Measurements from ENCODE around the gene IFI27.
"Not testable (repeated sequence)": the region's sequence is repeated elsewhere in the genome, so short reads cannot be mapped to it uniquely, and the experiment has no call there.

IFI27 gene

DNA sequence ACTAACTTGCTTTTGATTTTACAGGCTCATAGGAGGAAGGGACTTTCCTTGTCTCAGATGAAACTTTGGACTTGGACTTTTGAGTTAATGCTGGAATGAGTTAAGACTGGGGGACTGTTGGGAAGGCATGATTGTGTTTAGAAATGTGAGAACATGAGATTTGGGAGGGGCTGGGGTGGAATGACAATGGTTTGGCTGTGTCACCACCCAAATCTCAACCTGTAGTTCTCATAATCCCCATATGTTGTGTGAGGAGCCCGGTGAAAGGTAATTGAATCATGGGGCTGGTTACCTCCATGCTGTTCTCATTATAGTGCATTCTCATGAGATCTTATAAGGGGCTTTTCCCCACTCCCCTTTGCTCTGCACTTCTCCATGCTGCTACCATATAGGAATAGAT lies 45.6 kb downstream of the IFI27 start:
- not testable (repeated sequence) for DNase-seq (ENCODE audit: low read depth)

DNA sequence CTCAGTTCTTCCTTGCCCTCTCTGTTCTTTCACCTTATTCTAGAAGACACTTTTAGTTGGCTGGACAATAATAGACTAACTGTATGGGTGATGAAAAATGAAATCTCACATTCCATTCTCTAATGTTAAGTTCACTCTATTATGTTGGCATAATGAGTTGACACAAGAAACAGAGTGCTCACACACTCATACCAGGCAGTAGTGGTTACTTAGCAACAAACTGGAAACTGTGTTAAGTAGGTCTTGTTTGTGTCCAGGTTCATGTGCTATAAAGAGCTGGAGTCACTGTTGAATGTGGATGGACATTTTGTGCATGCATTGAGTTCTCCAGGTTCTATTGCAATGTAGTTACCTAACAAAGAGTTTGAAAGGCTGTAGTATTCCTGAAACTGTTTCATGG lies 46.7 kb downstream of the IFI27 start:
- no peak for DNase-seq (ENCODE audit: low read depth)

DNA sequence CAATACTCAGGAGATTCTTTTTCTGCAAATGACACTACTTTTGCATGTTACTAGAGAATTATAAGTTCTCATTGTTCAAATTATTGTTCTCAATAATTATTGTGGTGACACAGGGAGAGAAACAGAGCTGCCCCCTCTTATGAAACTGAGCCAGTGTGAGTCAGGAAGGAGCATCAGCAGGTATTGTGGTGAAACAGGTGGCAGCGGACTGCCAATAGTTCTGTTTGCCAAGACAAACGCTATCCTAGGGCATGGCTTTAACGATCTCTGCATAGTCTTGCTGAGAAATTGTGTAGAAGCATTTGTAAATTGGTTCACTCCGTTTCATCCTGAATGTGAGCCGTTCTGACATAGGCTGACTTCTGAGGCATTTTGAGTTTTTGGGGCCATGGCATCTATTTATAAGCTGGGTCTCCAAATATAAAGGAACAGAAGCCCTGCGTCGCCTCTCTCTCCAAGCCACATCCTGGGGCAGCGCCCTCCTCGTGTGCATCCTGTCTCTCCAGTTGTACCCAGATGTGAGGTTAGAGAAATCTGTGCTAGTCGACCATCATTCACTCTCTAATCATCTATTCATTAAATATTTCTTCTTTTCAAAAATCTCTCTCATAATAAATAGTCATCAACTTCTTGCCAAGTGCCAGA lies 47.8 kb downstream of the IFI27 start:
- DNase-seq (ENCODE audit: low read depth), result no peak

DNA sequence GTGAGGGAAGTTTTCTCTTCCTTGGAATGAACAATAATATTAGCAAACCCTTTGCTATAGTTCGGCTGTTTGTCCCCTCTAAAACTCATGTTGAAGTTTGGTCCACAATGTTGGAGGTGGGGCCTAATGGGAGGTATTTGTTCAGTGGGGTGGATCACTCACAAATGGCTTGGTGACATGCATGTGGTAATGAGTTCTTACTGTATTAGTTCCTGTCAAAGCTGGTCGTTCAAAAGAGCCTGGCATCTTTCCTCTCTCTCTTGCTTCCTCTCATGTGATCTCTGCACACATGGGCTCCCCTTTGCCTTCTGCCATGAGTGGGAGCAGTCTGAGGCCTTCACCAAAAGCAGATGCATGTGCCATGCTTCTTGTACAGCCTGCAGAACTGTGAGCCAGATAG lies 50.5 kb downstream of the IFI27 start:
- DNase-seq (ENCODE audit: low read depth), result no peak

DNA sequence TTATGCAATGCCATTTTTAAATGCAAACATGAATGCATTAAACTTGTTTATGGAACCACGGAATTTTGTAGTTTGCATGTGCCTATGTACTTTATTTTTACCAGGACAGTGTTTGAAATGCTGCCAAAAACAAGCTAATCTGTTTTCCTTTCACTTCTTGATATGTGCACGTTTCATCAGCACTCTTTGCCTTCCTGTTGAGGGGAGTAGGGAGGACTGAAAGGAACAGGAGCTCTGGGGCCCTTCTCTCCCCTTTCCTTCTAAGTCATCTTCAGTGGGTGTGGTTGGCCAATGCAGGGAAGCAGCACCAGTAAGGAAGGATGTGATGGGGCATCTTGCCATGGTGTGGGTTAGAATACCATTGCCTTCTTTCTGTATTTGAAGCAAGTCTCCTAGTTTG lies 51.4 kb downstream of the IFI27 start:
- no peak for DNase-seq (ENCODE audit: low read depth)

DNA sequence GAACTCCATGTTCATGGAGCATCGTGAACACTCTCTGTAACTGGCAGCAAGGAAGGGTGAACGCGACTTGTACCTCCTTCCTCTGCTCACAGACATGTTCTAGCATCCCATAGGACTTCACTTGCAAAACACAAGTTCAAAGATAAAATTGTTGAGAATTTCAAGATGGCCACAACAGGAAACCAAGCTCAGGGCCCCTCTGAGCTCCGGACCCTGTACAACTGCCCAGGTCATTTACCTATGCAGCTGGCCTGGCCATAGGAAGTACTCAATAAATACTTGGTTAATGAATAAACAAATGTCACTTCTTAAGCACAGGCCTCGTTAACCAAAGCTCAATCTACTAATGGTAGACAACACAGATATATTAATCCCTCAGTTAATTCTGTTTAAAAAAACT lies 51.9 kb downstream of the IFI27 start:
- DNase-seq (ENCODE audit: low read depth), result no peak

DNA sequence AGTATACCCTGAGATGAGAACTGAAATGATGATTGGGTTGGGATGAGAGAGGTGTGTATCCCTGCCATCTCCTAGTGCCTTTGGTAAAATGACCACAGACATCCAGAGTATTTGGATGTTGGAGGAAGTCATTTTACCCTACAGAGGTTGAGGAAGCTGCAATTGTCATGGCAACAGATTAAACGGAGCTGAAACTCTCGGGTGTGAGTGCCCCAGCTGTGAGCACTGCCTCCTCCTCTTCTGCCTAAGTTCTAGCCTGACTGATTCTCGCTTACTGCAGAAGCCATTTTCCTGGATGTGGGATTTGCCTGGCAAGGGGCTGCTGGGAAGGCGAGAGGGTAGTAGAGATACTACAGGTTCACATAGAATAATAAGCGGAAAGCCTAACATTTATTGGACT lies 53.3 kb downstream of the IFI27 start:
- DNase-seq (ENCODE audit: low read depth), result no peak

DNA sequence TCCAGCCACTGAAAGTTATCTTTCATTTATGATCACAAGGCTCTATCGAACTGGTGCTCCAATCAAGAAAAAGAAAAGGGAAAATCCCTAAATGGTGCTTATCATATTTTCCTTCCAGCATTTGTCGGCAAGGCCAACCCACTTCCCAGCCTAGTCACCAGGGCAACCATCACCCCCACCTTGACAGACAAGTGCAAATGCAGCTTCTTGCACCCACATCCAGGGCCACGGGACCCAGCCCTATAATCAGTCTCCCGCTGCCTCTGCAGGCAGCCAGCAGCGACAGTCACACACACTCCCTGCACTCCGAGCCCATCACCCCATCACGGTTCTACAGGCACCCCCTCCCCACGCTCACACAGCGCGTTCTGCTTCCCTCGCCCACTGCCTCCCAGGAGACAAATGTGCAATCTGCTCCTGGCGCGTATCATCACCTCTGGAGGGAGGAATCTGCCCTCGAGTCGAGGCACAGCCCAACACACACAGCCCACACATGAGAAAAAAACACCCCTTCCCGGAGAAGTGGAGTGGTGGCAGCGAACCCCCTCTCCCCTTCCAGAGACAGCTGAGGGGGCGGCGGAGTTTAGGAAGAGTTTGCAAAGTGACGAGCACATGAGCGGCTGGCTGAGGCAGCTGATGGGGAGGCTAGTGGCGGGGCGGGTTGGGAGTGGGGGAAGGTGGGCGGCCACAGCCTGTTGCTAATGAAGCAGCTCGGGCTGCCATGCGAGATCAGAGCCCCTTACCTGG lies 54.3 kb downstream of the IFI27 start:
- no peak for DNase-seq (ENCODE audit: low read depth)

DNA sequence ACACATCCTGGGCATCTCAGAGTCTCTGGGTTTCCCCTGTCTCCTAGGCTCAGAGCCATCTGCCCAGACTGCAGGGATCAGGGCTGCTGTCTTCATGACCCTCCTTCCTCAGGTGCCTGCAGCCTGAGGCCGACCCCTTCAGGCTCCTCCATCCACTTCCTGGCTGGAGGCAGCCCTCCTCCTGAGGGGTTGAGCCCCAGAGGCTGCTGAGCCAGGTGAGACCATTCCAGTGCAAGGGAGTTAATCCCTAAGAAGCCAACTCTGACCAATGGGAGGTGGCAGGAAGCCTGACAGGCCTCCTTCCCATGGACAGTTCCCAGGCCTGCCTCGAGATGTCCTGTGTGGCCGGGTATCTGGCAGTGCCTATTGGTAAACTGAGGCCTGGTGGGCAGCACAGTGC lies 55.2 kb downstream of the IFI27 start:
- no peak for DNase-seq (ENCODE audit: low read depth)
